GM19372 (cell line): ENCODE data around the gene SORBS2.

ENCODE experiments used
- ATAC-seq: cut with Tn5 transposase; IDR thresholded peaks from one replicate; pipeline ENCODE4 v1.9.1; 2021; ENCODE audit warnings: mild to moderate bottlenecking, low read depth, moderate library complexity; ENCODE audit not compliant: unreplicated experiment

Gene SORBS2

GRCh38 chr4:185803022-185803421 is 9.0 kb downstream of the SORBS2 start:
- no peak for ATAC-seq

GRCh38 chr4:185801471-185801870 is 10.5 kb downstream of the SORBS2 start:
- no peak for ATAC-seq

- no peak for ATAC-seq
These were observed 11.6 kb downstream of the SORBS2 start for GRCh38 chr4:185800266-185800945.

- no peak for ATAC-seq
These were observed 12.6 kb downstream of the SORBS2 start for GRCh38 chr4:185799442-185799841.

- no peak for ATAC-seq
These were observed 14.2 kb downstream of the SORBS2 start for GRCh38 chr4:185797596-185798338.

GRCh38 chr4:185797018-185797417 is 15.0 kb downstream of the SORBS2 start:
- no peak for ATAC-seq

GRCh38 chr4:185796176-185796575 is 15.8 kb downstream of the SORBS2 start:
- no peak for ATAC-seq

- ATAC-seq = no peak
These were observed 17.4 kb downstream of the SORBS2 start for GRCh38 chr4:185794637-185795036.

GRCh38 chr4:185793716-185794115 is 18.3 kb downstream of the SORBS2 start:
- ATAC-seq = no peak

GRCh38 chr4:185793116-185793485 is 18.9 kb downstream of the SORBS2 start:
- no peak for ATAC-seq

- no peak for ATAC-seq
These were observed 19.4 kb downstream of the SORBS2 start for GRCh38 chr4:185792384-185793115.

- no peak for ATAC-seq
These were observed 23.9 kb downstream of the SORBS2 start for GRCh38 chr4:185787926-185788679.

GRCh38 chr4:185786422-185786821 is 25.6 kb downstream of the SORBS2 start:
- ATAC-seq = no peak

GRCh38 chr4:185783574-185783973 is 28.4 kb downstream of the SORBS2 start:
- ATAC-seq = no peak

GRCh38 chr4:185782523-185782922 is 29.5 kb downstream of the SORBS2 start:
- no peak for ATAC-seq

GRCh38 chr4:185781555-185782215 is 30.3 kb downstream of the SORBS2 start:
- no peak for ATAC-seq

GRCh38 chr4:185780472-185780871 is 31.5 kb downstream of the SORBS2 start:
- no peak for ATAC-seq

GRCh38 chr4:185779517-185779916 is 32.5 kb downstream of the SORBS2 start:
- ATAC-seq = no peak

- ATAC-seq = no peak
These were observed 33.7 kb downstream of the SORBS2 start for GRCh38 chr4:185778307-185778706.
